HL-60 (cell line): ENCODE results near the gene FAM174A.

Experiments
- DNase-seq, 2 experiments: peaks; one replicate each; pipeline ENCODE4 v3.0.0-alpha.2; 2010 to 2020; ENCODE audit warnings: low read depth in 1 of 2, low spot score in 1 of 2
- H3K27ac ChIP-seq: fragments of 250-450 bp; sonication (Bioruptor Pico); replicated peaks from 2 replicates; pipeline ENCODE4 v1.5.1; 2020; ENCODE audit warnings: mild to moderate bottlenecking, moderate library complexity
- H3K27me3 ChIP-seq: fragments of 250-450 bp; sonication (Bioruptor Pico); 2 replicates; pipeline ENCODE4 v1.5.1; 2021; ENCODE audit warnings: mild to moderate bottlenecking, moderate library complexity; ENCODE audit not compliant: insufficient read depth, poor library complexity, severe bottlenecking
- H3K4me3 ChIP-seq: replicated peaks from 2 replicates; pipeline ENCODE4 v1.5.1; 2011; ENCODE audit warnings: mild to moderate bottlenecking, control low read depth, low read length; ENCODE audit not compliant: insufficient read depth
- CTCF ChIP-seq: IDR thresholded peaks from one replicate; pipeline ENCODE4 v1.5.1; 2011; ENCODE audit warnings: low read length, control low read depth, inconsistent platforms; ENCODE audit not compliant: insufficient read depth
- GABPA ChIP-seq: IDR thresholded peaks from 2 replicates; pipeline ENCODE4 v1.6.1; 2012; ENCODE audit warnings: low read depth
- POLR2AphosphoS5 ChIP-seq: IDR thresholded peaks from 2 replicates; pipeline ENCODE4 v1.6.1; 2012; ENCODE audit warnings: low read depth
- REST ChIP-seq: IDR thresholded peaks from 2 replicates; pipeline ENCODE4 v1.6.1; 2012; ENCODE audit warnings: low read depth; ENCODE audit not compliant: insufficient replicate concordance
- SPI1 ChIP-seq: IDR thresholded peaks from 2 replicates; pipeline ENCODE4 v1.6.1; 2012; ENCODE audit warnings: low read depth, mild to moderate bottlenecking, borderline replicate concordance

FAM174A gene

GRCh38 chr5:100609594-100609993 lies 74.4 kb downstream of the FAM174A start:
- H3K4me3 ChIP-seq = no peak overlapping the region
- H3K27ac ChIP-seq = no peak overlapping the region
- no peak for DNase-seq
- no peak for TF ChIP-seq CTCF
- H3K27me3 ChIP-seq = no peaks in the 10 kb centered on the region

- H3K27ac ChIP-seq = no peak overlapping the region
- no peak for TF ChIP-seq REST
- DNase-seq = no peak
- H3K4me3 ChIP-seq = no peak overlapping the region
- H3K27me3 ChIP-seq = no peaks in the 10 kb centered on the region
Observed at GRCh38 chr5:100614308-100614707, 79.1 kb downstream of the FAM174A start.

- Histone ChIP-seq H3K27ac (no peak overlapping the region), H3K4me3 (no peak overlapping the region), H3K27me3 (no peaks in the 10 kb centered on the region)
- no peak for DNase-seq
- no peak for TF ChIP-seq SPI1
- no peak for TF ChIP-seq CTCF
- TF ChIP-seq POLR2AphosphoS5 = no peak
- TF ChIP-seq REST = no peak
- TF ChIP-seq GABPA = no peak
Observed at GRCh38 chr5:100615362-100615761, 80.2 kb downstream of the FAM174A start.

- no peak for DNase-seq
- TF ChIP-seq REST = no peak
- no peak for TF ChIP-seq CTCF
- no peak for TF ChIP-seq GABPA
- TF ChIP-seq SPI1 = no peak
- TF ChIP-seq POLR2AphosphoS5 = no peak
- Histone ChIP-seq H3K27me3 (no peaks in the 10 kb centered on the region), H3K27ac (no peak overlapping the region), H3K4me3 (no peak overlapping the region)
Observed at GRCh38 chr5:100616291-100616690, 81.1 kb downstream of the FAM174A start.
